ENCODE data around the gene NSD2. TPM values are rescaled to one million over a fixed set of nuclear protein-coding genes. Genes with fewer than 3 reads are reported as not detected.
"Not testable (repeated sequence)": the region's sequence is repeated elsewhere in the genome, so short reads cannot be mapped to it uniquely, and the experiment has no call there.

The NSD2 gene
- total and polyA plus RNA-seq, 2 experiments from 2014 or later, result 25.7 to 30.8 TPM

GRCh38 chr4:1903035-1903434, 31.8 kb downstream of the NSD2 start:
- Histone ChIP-seq H3K79me2 (peaks cover 72% of the 10 kb centered on the region), H3K36me3 (replicated peaks; ENCODE audit: insufficient read depth, low read depth) (no peaks in the 10 kb centered on the region), H3K4me2 (no peak overlapping the region), H3K27me3 (no peaks in the 10 kb centered on the region), H3K4me1 (ENCODE audit: insufficient read depth) (peaks cover 4% of the 10 kb centered on the region), H3K4me3 (no peak overlapping the region), H4K20me1 (ENCODE audit: insufficient read depth, poor library complexity, severe bottlenecking) (peaks cover 14% of the 10 kb centered on the region), H3K9me2 (replicated peaks; ENCODE audit: insufficient read depth) (no peaks in the 10 kb centered on the region), H3K27ac (no peak overlapping the region), H2AFZ (no peak overlapping the region), H3K9me3 (ENCODE audit: low read depth) (no peaks in the 10 kb centered on the region)
- TF ChIP-seq EZH2phosphoT487 (IDR thresholded peaks at IDR 0.05; ENCODE audit: low read depth, severe bottlenecking, unreplicated experiment) (no peak), CTCF (IDR thresholded peaks at IDR 0.05; ENCODE audit: poor library complexity) (no peak), EZH2 (IDR thresholded peaks at IDR 0.05; ENCODE audit: borderline replicate concordance) (no peak)
- WGBS (ENCODE audit: low lambda C conversion rate, missing lambda C conversion rate), result 100% methylated on average over 1 of the region's 1 CpG
- no peak for DNase-seq (ENCODE audit: low spot score)

GRCh38 chr4:1904042-1904441, 32.8 kb downstream of the NSD2 start:
- Histone ChIP-seq H3K27ac (no peak overlapping the region), H4K20me1 (ENCODE audit: insufficient read depth, poor library complexity, severe bottlenecking) (peaks cover 14% of the 10 kb centered on the region), H3K9me3 (ENCODE audit: low read depth) (no peaks in the 10 kb centered on the region), H3K36me3 (replicated peaks; ENCODE audit: insufficient read depth, low read depth) (no peaks in the 10 kb centered on the region), H3K9me2 (replicated peaks; ENCODE audit: insufficient read depth) (no peaks in the 10 kb centered on the region), H3K4me3 (no peak overlapping the region), H2AFZ (no peak overlapping the region), H3K79me2 (peaks cover 76% of the 10 kb centered on the region), H3K4me2 (no peak overlapping the region), H3K27me3 (no peaks in the 10 kb centered on the region), H3K4me1 (ENCODE audit: insufficient read depth) (peaks cover 4% of the 10 kb centered on the region)
- TF ChIP-seq CTCF (IDR thresholded peaks at IDR 0.05; ENCODE audit: poor library complexity), result no peak
- TF ChIP-seq EZH2phosphoT487 (IDR thresholded peaks at IDR 0.05; ENCODE audit: low read depth, severe bottlenecking, unreplicated experiment), result no peak
- TF ChIP-seq EZH2 (IDR thresholded peaks at IDR 0.05; ENCODE audit: borderline replicate concordance), result no peak
- DNase-seq (ENCODE audit: low spot score), result no peak
- WGBS (ENCODE audit: low lambda C conversion rate, missing lambda C conversion rate), result 72% methylated on average over 3 of the region's 3 CpGs

- H3K4me1 ChIP-seq (ENCODE audit: insufficient read depth), result no peaks in the 10 kb centered on the region
- H3K27ac ChIP-seq, result peak overlapping the region; percentile 21
- no peaks in the 10 kb centered on the region for H3K9me3 ChIP-seq (ENCODE audit: low read depth)
- TF ChIP-seq CTCF (IDR thresholded peaks at IDR 0.05; ENCODE audit: poor library complexity), result no peak
- TF ChIP-seq EZH2 (IDR thresholded peaks at IDR 0.05; ENCODE audit: borderline replicate concordance), result no peak
- TF ChIP-seq EZH2phosphoT487 (IDR thresholded peaks at IDR 0.05; ENCODE audit: low read depth, severe bottlenecking, unreplicated experiment), result no peak
- 91% methylated on average over 7 of the region's 7 CpGs for WGBS (ENCODE audit: low lambda C conversion rate, missing lambda C conversion rate)
- no peaks in the 10 kb centered on the region for H3K27me3 ChIP-seq
- no peak for DNase-seq (ENCODE audit: low spot score)
- H3K4me3 ChIP-seq, result no peak overlapping the region
- no peaks in the 10 kb centered on the region for H3K9me2 ChIP-seq (replicated peaks; ENCODE audit: insufficient read depth)
- no peaks in the 10 kb centered on the region for H4K20me1 ChIP-seq (ENCODE audit: insufficient read depth, poor library complexity, severe bottlenecking)
- H3K36me3 ChIP-seq (replicated peaks; ENCODE audit: insufficient read depth, low read depth), result no peaks in the 10 kb centered on the region
- no peak overlapping the region for H3K4me2 ChIP-seq
- H2AFZ ChIP-seq, result no peak overlapping the region
- peaks cover 66% of the 10 kb centered on the region for H3K79me2 ChIP-seq
Observed at GRCh38 chr4:1907848-1908525, 36.8 kb downstream of the NSD2 start.

GRCh38 chr4:1909696-1910095, 38.5 kb downstream of the NSD2 start:
- peaks cover 60% of the 10 kb centered on the region for H3K79me2 ChIP-seq
- not testable (repeated sequence) for H3K4me1 ChIP-seq (ENCODE audit: insufficient read depth); H3K9me3 ChIP-seq (ENCODE audit: low read depth); H3K27ac ChIP-seq; H3K4me3 ChIP-seq; H3K9me2 ChIP-seq (replicated peaks; ENCODE audit: insufficient read depth); H3K4me2 ChIP-seq; H3K36me3 ChIP-seq (replicated peaks; ENCODE audit: insufficient read depth, low read depth); H2AFZ ChIP-seq; DNase-seq (ENCODE audit: low spot score); H4K20me1 ChIP-seq (ENCODE audit: insufficient read depth, poor library complexity, severe bottlenecking); H3K27me3 ChIP-seq
- WGBS (ENCODE audit: low lambda C conversion rate, missing lambda C conversion rate), result 87% methylated on average over 11 of the region's 11 CpGs
